PC-3 (cell line): Measurements from ENCODE around the gene ASPM.

Experiments used
- CTCF ChIP-seq: fragments of 300-600 bp; sonication (generic); conservative IDR thresholded peaks from 2 replicates; pipeline ENCODE4 v1.5.1; 2017; ENCODE audit warnings: antibody characterized with exemption, low read depth, mild to moderate bottlenecking, low read length
- EZH2 ChIP-seq: fragments of 300-600 bp; sonication (generic); IDR thresholded peaks from one replicate; pipeline ENCODE4 v1.6.1; 2017; ENCODE audit warnings: antibody characterized with exemption, mild to moderate bottlenecking, low read length; ENCODE audit not compliant: unreplicated experiment
- EZH2phosphoT487 ChIP-seq: fragments of 300-600 bp; sonication (generic); IDR thresholded peaks from 2 replicates; pipeline ENCODE4 v1.6.1; 2018; ENCODE audit warnings: mild to moderate bottlenecking, antibody characterized with exemption, low read length, borderline replicate concordance

- TF ChIP-seq CTCF (no peak), EZH2 (no peak), EZH2phosphoT487 (no peak)
Observed at GRCh38 chr1:197151185-197151584, 4.7 kb upstream of the ASPM start.
